Hypothalamus (tissue), 51 donors: Measurements from ENCODE around the gene ATF7.

Experiments
- DNase-seq, 51 donors: peaks; one replicate each; lab custom pipeline; 2025; lab: John Stamatoyannopoulos, UW

Gene ATF7

GRCh38 chr12:53467880-53468279 lies 158.3 kb downstream of the ATF7 start:
- DNase-seq = no peak

- no peak for DNase-seq
These were observed 159.1 kb downstream of the ATF7 start for GRCh38 chr12:53467082-53467481.

GRCh38 chr12:53466640-53467039 lies 159.5 kb downstream of the ATF7 start:
- DNase-seq = no peak

- DNase-seq = no peak
These were observed 160.5 kb downstream of the ATF7 start for GRCh38 chr12:53465679-53466078.

GRCh38 chr12:53464685-53465418 lies 161.3 kb downstream of the ATF7 start:
- no peak for DNase-seq

- DNase-seq = no peak
These were observed 162.2 kb downstream of the ATF7 start for GRCh38 chr12:53463802-53464560.

- no peak for DNase-seq
These were observed 163.2 kb downstream of the ATF7 start for GRCh38 chr12:53462935-53463334.

- DNase-seq = no peak
These were observed 164.6 kb downstream of the ATF7 start for GRCh38 chr12:53461591-53461990.

GRCh38 chr12:53461059-53461458 lies 165.1 kb downstream of the ATF7 start:
- no peak for DNase-seq

GRCh38 chr12:53459097-53459496 lies 167.1 kb downstream of the ATF7 start:
- DNase-seq = no peak
